ENCODE results near the gene RAPGEF1.

The RAPGEF1 gene

DNA sequence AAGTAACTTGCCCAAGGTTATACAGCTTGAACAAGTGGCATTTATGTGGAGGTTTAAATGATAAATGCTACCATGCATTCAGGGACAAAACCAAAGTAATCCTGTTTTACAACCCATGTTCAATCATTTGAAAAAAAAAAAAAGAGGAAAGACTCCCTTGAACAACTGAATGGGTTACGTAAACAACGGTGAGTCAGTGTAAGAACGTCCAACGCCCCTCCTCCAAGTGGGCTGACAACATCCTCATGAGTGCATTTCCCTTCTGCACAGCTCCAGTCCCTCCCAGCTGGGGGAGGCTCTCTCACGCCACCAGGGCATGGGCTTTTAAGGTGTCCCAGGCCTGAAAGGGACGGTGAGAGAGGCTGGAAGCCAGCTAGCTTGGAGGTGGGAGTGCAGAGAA is 104.6 kb downstream of the RAPGEF1 start:
- peak; percentile 17 for TF ChIP-seq CTCF (IDR thresholded peaks at IDR 0.05; ENCODE audit: low read depth, low read length)
- in situ Hi-C loops (cut with HindIII; ENCODE audit: low sequenced_read_pairs): no loop called here
- no peak overlapping the region for H3K4me3 ChIP-seq (ENCODE audit: low read depth, low read length)
- DNase-seq (ENCODE audit: low read depth, low spot score): peak; percentile 95

DNA sequence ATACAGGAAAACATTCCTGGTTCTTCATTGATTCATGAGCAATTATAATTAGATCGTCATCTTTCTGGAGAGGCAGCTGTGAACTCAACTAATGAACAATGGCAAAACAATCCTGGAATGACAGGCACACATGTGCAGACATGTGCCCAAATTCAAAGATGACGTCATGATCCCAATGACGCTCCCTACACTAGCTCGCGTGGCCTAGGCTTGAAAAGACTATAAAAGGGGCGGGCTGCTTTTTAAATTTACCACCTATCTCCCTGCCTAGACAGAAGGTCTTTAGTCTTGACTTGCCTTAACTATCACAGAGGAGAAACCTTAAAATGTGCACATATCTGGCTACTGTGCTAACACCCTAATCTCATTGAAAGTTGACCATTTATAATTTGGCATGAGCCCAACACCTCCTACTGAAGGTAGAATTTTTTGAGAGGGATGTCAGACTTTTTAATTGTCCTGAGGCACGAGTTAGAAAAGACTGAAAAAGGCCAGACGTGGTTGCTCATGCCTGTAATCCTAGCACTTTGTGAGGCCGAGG is 106.3 kb downstream of the RAPGEF1 start:
- in situ Hi-C loops (cut with HindIII; ENCODE audit: low sequenced_read_pairs): no loop called here
- H3K4me3 ChIP-seq (ENCODE audit: low read depth, low read length): no peak overlapping the region
- no peak for TF ChIP-seq CTCF (IDR thresholded peaks at IDR 0.05; ENCODE audit: low read depth, low read length)
- no peak for DNase-seq (ENCODE audit: low read depth, low spot score)

- no peak for DNase-seq (ENCODE audit: low read depth, low spot score)
- H3K4me3 ChIP-seq (ENCODE audit: low read depth, low read length): no peak overlapping the region
- TF ChIP-seq CTCF (IDR thresholded peaks at IDR 0.05; ENCODE audit: low read depth, low read length): no peak
- in situ Hi-C loops (cut with HindIII; ENCODE audit: low sequenced_read_pairs): no loop called here
Observed at GRCh38 chr9:131631306-131631705, 108.6 kb downstream of the RAPGEF1 start.

DNA sequence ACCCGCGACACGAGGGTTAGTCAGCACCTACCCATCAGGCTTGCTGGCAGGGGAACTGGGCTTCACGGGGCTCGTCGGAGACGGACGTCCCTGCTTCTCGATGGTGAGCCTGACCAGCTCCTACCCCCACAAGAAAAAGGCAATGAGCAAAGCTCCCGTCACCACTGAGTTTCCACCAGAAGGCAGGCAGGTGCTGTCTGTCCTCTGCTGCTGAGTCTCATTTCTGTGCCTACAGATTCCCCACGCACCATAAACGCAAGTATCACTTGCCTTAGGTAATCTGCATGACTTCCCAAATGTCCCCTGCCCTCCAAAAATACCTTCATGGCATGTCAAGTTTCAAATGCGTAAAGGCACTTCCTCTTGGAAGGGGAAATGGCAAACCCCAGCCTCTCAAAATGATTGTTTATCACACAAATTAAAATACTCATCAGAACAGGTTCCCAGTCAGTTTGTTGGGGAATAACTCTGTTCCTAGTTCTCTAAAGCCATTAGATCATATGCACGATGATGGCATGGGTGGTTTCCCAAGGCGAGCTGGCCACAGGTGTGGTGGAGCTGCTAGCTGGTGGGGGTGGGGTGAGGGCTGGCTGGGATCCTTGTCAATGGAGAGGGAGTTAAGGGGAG is 109.6 kb downstream of the RAPGEF1 start:
- TF ChIP-seq CTCF (IDR thresholded peaks at IDR 0.05; ENCODE audit: low read depth, low read length): no peak
- no peak for DNase-seq (ENCODE audit: low read depth, low spot score)
- no peak overlapping the region for H3K4me3 ChIP-seq (ENCODE audit: low read depth, low read length)
- in situ Hi-C loops (cut with HindIII; ENCODE audit: low sequenced_read_pairs): no loop called here

- DNase-seq (ENCODE audit: low read depth, low spot score): no peak
- TF ChIP-seq CTCF (IDR thresholded peaks at IDR 0.05; ENCODE audit: low read depth, low read length): no peak
- H3K4me3 ChIP-seq (ENCODE audit: low read depth, low read length): no peak overlapping the region
- in situ Hi-C loops (cut with HindIII; ENCODE audit: low sequenced_read_pairs): no loop called here
Observed at GRCh38 chr9:131629825-131630204, 110.1 kb downstream of the RAPGEF1 start.

DNA sequence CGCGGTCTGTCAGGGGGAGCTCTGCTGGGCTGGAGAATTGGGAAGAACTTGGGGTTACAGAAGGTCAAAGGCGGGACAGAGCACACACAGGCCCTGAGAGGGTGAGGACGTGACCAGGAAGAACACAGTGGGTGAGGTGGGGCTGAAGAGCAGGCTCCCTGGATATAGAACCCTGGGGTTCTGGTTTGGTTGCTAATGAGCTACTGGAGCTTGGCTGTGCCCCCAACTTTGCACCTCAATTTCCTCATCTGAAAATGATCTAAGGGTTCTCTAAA is 110.7 kb downstream of the RAPGEF1 start:
- no peak for TF ChIP-seq CTCF (IDR thresholded peaks at IDR 0.05; ENCODE audit: low read depth, low read length)
- in situ Hi-C loops (cut with HindIII; ENCODE audit: low sequenced_read_pairs): no loop called here
- no peak for DNase-seq (ENCODE audit: low read depth, low spot score)
- no peak overlapping the region for H3K4me3 ChIP-seq (ENCODE audit: low read depth, low read length)
